ENCODE data around the gene ROR2. TPM values are rescaled to one million over a fixed set of nuclear protein-coding genes. Genes with fewer than 3 reads are reported as not detected.

ROR2 gene
- total RNA-seq, 1 experiment from 2014 or later = 2.7 TPM

DNA sequence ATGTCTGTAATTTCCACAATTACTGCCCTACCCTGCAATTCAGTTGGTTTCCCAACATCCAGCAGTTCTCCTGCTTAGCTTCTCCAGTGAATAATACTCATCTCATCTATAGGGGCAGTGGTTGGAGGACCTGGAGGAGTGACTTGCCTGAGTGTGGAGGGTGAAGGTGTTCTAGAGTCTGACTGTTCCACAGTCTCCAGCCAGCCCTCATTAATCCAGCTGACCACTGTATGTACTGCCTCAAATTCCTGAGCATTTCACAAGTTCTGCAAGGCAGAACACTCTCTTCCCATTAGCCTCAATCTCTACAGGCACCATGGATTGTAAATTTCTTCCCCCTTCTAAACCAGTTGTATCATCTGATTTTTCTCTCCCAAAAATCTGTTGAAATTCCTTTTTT, 379.0 kb downstream of the ROR2 start:
- Histone ChIP-seq H2AK5ac (ENCODE audit: insufficient read length, low read length) (no peak overlapping the region), H3K27ac (ENCODE audit: insufficient read length, low read depth, low read length) (no peak overlapping the region), H2BK15ac (ENCODE audit: low read depth, low read length) (no peak overlapping the region), H2AFZ (ENCODE audit: low read length) (no peak overlapping the region), H2BK120ac (ENCODE audit: low read depth, low read length, poor library complexity, severe bottlenecking) (no peak overlapping the region), H3K27me3 (ENCODE audit: insufficient read depth, low read length) (no peaks in the 10 kb centered on the region), H3K23me2 (ENCODE audit: insufficient read length, low read depth, low read length, poor library complexity, severe bottlenecking) (no peaks in the 10 kb centered on the region), H2BK5ac (ENCODE audit: insufficient read length, low read length) (no peak overlapping the region), H4K20me1 (ENCODE audit: control insufficient read depth, insufficient read depth, insufficient read length) (no peaks in the 10 kb centered on the region), H3K9me3 (ENCODE audit: control insufficient read depth, low read depth, low read length) (no peaks in the 10 kb centered on the region), H3T11ph (ENCODE audit: low read length) (no peak overlapping the region), H2BK12ac (ENCODE audit: insufficient read length, low read depth, low read length) (no peak overlapping the region), H3K4ac (ENCODE audit: low read depth, low read length) (no peak overlapping the region), H4K8ac (replicated peaks; ENCODE audit: insufficient read length, low read depth, low read length) (no peak overlapping the region), H2BK20ac (ENCODE audit: low read depth, low read length, poor library complexity, severe bottlenecking) (no peak overlapping the region), H3K18ac (ENCODE audit: insufficient read length, low read depth, low read length) (no peak overlapping the region), H4K5ac (ENCODE audit: insufficient read length, low read depth, low read length) (no peak overlapping the region), H3K9ac (ENCODE audit: extremely low read depth, insufficient read length, low read length) (no peak overlapping the region), H3K14ac (ENCODE audit: insufficient read depth, low read length) (no peak overlapping the region), H4K91ac (ENCODE audit: insufficient read length, low read depth, low read length) (no peak overlapping the region), H3K4me2 (ENCODE audit: insufficient read depth, insufficient read length, low read length) (no peak overlapping the region), H3K56ac (ENCODE audit: insufficient read length, low read depth, low read length) (no peak overlapping the region), H3K4me1 (ENCODE audit: insufficient read depth, low read length) (no peaks in the 10 kb centered on the region; the same call in 1 of the 2 replicates), H3K79me2 (ENCODE audit: insufficient read depth, low read length) (no peaks in the 10 kb centered on the region), H3K79me1 (ENCODE audit: insufficient read depth, low read depth, low read length, poor library complexity, severe bottlenecking) (no peaks in the 10 kb centered on the region), H3K23ac (ENCODE audit: insufficient read length, low read depth, low read length) (no peak overlapping the region)
- TF ChIP-seq CTCF (conservative IDR thresholded peaks at IDR 0.05) = no peak
- H3K27me3 Mint-ChIP-seq (ENCODE audit: low read depth) = no peaks in the 10 kb centered on the region; the same call in 1 of the 2 replicates
- no peak overlapping the region for H3K4me3 Mint-ChIP-seq
- no peak for DNase-seq
- H3K4me1 Mint-ChIP-seq = peaks cover 33 to 44% of the 10 kb centered on the region in 2 experiments
- H3K36me3 Mint-ChIP-seq (ENCODE audit: insufficient read depth in 1 of 3, low read depth in 3 of 3) = peaks cover 0 to 9% (median 3%) of the 10 kb centered on the region in 3 experiments; a peak in 5 of 7 replicates
- no peak overlapping the region for H3K27ac Mint-ChIP-seq
- H3K9me3 Mint-ChIP-seq = peaks cover 4 to 5% of the 10 kb centered on the region in 2 experiments; a peak in 3 of 5 replicates
